NCI-H1930 (cell line): ENCODE results near the gene RYR1.
"Not testable (repeated sequence)": the region's sequence is repeated elsewhere in the genome, so short reads cannot be mapped to it uniquely, and the experiment has no call there.

Experiments used
- DNase-seq, 2 experiments: peaks; one replicate each; lab custom pipeline; 2025; lab: John Stamatoyannopoulos, UW

Gene RYR1

GRCh38 chr19:38427035-38427677 is 6.3 kb upstream of the RYR1 start:
- DNase-seq, result not testable (repeated sequence)

- no peak for DNase-seq
Measured at GRCh38 chr19:38429055-38429810, 4.3 kb upstream of the RYR1 start.

GRCh38 chr19:38429811-38430156 is 3.7 kb upstream of the RYR1 start:
- DNase-seq, result no peak

GRCh38 chr19:38430931-38431330 is 2.6 kb upstream of the RYR1 start:
- DNase-seq, result no peak

GRCh38 chr19:38434549-38435051 is 1.1 kb downstream of the RYR1 start:
- DNase-seq, result no peak

- no peak for DNase-seq
Measured at GRCh38 chr19:38437295-38437694, 3.8 kb downstream of the RYR1 start.

- DNase-seq, result no peak
Measured at GRCh38 chr19:38437917-38438316, 4.4 kb downstream of the RYR1 start.

GRCh38 chr19:38440592-38440991 is 7.1 kb downstream of the RYR1 start:
- DNase-seq, result no peak

GRCh38 chr19:38441657-38442348 is 8.3 kb downstream of the RYR1 start:
- no peak for DNase-seq

- no peak for DNase-seq
Measured at GRCh38 chr19:38442736-38443135, 9.2 kb downstream of the RYR1 start.

- no peak for DNase-seq
Measured at GRCh38 chr19:38443458-38443999, 10.0 kb downstream of the RYR1 start.

GRCh38 chr19:38444026-38444425 is 10.5 kb downstream of the RYR1 start:
- no peak for DNase-seq

GRCh38 chr19:38445362-38445761 is 11.9 kb downstream of the RYR1 start:
- DNase-seq, result no peak

GRCh38 chr19:38448225-38448624 is 14.7 kb downstream of the RYR1 start:
- no peak for DNase-seq

GRCh38 chr19:38449518-38449917 is 16.0 kb downstream of the RYR1 start:
- DNase-seq, result no peak

GRCh38 chr19:38451036-38451435 is 17.5 kb downstream of the RYR1 start:
- no peak for DNase-seq

GRCh38 chr19:38451629-38452028 is 18.1 kb downstream of the RYR1 start:
- no peak for DNase-seq

GRCh38 chr19:38452430-38453366 is 19.2 kb downstream of the RYR1 start:
- DNase-seq, result peak in 1 of 2 experiments; percentile 33

GRCh38 chr19:38453596-38453995 is 20.1 kb downstream of the RYR1 start:
- no peak for DNase-seq

GRCh38 chr19:38455031-38455430 is 21.5 kb downstream of the RYR1 start:
- no peak for DNase-seq

- DNase-seq, result no peak
Measured at GRCh38 chr19:38457202-38457601, 23.7 kb downstream of the RYR1 start.
